ENCODE measurements around the gene PLA2G4E. TPM values are rescaled to one million over a fixed set of nuclear protein-coding genes. Genes with fewer than 3 reads are reported as not detected.

PLA2G4E gene
- total RNA-seq, 1 experiment from 2014 or later, result not detected

DNA sequence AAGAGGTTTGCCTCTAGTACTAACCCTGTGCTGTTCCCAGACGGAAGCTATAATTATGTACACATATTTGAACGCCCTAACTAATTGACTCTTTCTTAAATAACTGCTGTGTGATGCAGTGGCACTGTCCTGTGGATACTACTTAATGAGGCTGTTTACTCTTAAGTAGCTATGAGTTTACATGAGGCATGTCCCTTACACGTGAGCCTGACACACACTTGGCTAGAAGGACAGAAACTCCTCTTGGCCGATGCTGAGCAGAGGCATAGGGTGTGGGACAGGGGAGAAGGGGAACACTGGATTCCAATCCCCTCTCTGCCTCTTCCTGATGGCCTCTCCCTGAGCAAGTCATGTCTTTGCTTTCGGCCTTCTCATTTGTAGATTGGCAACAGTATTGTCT lies 70.4 kb downstream of the PLA2G4E start:
- H3K9me3 ChIP-seq (replicated peaks), result no peaks in the 10 kb centered on the region
- H3K4me1 ChIP-seq (replicated peaks), result peaks cover 53% of the 10 kb centered on the region
- H3K36me3 ChIP-seq, result peaks cover 35% of the 10 kb centered on the region
- H3K27ac ChIP-seq, result peak overlapping the region; percentile 64
- H3K4me3 ChIP-seq, result no peak overlapping the region
- H3K27me3 ChIP-seq (replicated peaks), result no peaks in the 10 kb centered on the region
- no peak for DNase-seq (ENCODE audit: low read depth in 1 of 2, low spot score in 2 of 2)

DNA sequence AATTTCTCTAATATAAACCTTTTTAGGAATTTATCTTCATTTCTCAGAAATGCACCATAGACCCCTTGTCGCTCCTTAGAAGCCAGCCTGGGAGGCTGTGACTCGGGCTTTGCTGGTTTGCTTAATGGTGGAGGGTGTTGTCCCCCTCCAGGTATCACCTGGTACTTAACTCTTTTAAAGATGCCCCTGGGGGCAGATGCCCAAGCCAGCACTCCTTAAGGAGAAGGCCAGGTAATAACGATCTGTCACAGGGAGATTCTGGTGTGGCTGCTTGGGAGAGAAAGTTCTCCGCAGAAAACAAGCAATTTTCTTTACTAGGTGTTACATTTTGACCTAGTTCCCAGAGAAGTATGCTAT lies 70.7 kb downstream of the PLA2G4E start:
- H3K4me3 ChIP-seq, result no peak overlapping the region
- H3K36me3 ChIP-seq, result peaks cover 38% of the 10 kb centered on the region
- H3K27ac ChIP-seq, result peak overlapping the region; percentile 64
- no peaks in the 10 kb centered on the region for H3K9me3 ChIP-seq (replicated peaks)
- H3K27me3 ChIP-seq (replicated peaks), result no peaks in the 10 kb centered on the region
- peaks cover 57% of the 10 kb centered on the region for H3K4me1 ChIP-seq (replicated peaks)
- DNase-seq (ENCODE audit: low read depth in 1 of 2, low spot score in 2 of 2), result no peak

DNA sequence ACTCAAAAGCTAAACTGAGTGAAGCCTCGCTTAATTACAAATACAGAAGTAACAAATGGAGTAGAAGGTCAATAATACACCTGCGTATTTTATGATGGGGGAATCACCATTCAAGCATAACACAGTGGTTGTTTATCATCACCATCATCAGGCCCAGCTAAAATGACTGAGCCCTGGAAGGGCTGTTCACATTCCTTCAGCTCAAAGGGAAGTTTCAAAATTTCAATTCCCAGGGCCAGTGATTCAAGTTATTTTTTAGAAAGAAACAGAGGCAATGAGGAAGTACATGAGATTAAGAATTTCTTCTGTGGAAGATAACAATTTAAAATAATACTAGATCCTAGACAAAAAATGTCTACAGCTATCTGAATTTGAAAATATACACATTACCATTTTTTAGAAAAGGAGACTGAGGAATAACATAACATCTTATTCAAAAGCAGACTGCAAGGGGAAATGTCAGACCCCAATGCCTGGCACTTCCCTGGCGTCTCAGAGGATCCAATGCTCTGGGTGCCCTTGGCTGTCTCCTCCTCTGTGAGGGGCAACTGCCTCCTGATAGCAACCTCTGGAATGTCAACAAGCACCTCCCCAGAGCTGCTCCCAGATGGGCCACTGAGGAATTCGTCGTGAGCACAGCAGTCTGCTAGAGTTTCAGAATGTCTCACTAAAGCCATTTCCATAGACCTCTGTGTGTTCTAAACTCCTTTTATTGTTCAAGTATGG lies 71.3 kb downstream of the PLA2G4E start:
- Histone ChIP-seq H3K27ac (peak overlapping the region; percentile 64), H3K36me3 (peaks cover 38% of the 10 kb centered on the region), H3K4me1 (replicated peaks) (peaks cover 62% of the 10 kb centered on the region), H3K9me3 (replicated peaks) (no peaks in the 10 kb centered on the region), H3K27me3 (replicated peaks) (no peaks in the 10 kb centered on the region), H3K4me3 (no peak overlapping the region)
- DNase-seq (ENCODE audit: low read depth in 1 of 2, low spot score in 2 of 2), result peak; percentile 62 to 80

DNA sequence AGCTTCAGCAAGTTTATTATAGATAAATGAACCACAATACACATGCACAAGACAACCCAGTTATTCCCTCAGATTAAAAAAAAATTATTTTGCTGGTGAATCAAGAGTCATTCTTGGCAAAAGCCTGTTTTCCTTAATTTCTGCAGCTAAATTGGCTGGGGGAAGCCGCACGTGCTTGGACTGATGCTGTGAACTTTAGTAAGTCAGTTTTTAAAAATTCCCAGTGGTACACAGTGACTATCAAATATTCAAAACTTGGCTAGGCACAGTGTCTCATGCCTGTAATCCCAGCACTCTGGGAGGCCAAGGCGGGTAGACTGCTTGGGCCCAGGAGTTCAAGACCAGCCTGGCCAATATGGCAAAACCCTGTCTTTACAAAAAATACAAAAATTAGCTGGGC lies 72.4 kb downstream of the PLA2G4E start:
- H3K36me3 ChIP-seq, result peaks cover 38% of the 10 kb centered on the region
- H3K4me3 ChIP-seq, result no peak overlapping the region
- H3K9me3 ChIP-seq (replicated peaks), result no peaks in the 10 kb centered on the region
- DNase-seq (ENCODE audit: low read depth in 1 of 2, low spot score in 2 of 2), result no peak
- H3K27ac ChIP-seq, result peak overlapping the region; percentile 3; the same call in 1 of the 2 replicates
- H3K4me1 ChIP-seq (replicated peaks), result peaks cover 73% of the 10 kb centered on the region
- H3K27me3 ChIP-seq (replicated peaks), result no peaks in the 10 kb centered on the region

DNA sequence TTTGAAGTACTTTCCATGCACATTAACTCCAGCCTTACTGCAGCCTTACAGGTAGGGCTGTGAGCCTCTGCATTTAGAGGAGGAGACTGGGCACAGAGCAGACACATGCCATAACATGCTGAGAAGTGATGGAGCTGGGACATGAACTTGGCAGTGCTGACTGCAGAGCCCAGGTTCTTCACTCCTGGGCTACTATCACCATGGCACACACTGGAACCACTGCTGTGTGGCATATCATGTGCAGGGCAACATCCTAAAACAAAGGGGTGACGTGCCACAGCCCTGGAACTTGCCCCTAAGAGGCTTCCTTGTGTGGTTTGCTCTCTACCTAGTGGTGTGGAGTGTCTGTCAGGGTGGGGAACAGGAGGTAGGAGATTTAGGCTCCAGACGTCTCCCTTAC lies 73.9 kb downstream of the PLA2G4E start:
- no peak for DNase-seq (ENCODE audit: low read depth in 1 of 2, low spot score in 2 of 2)
- Histone ChIP-seq H3K4me1 (replicated peaks) (peaks cover 86% of the 10 kb centered on the region), H3K9me3 (replicated peaks) (no peaks in the 10 kb centered on the region), H3K27ac (peak overlapping the region; percentile 53), H3K4me3 (no peak overlapping the region), H3K27me3 (replicated peaks) (no peaks in the 10 kb centered on the region), H3K36me3 (peaks cover 40% of the 10 kb centered on the region)

DNA sequence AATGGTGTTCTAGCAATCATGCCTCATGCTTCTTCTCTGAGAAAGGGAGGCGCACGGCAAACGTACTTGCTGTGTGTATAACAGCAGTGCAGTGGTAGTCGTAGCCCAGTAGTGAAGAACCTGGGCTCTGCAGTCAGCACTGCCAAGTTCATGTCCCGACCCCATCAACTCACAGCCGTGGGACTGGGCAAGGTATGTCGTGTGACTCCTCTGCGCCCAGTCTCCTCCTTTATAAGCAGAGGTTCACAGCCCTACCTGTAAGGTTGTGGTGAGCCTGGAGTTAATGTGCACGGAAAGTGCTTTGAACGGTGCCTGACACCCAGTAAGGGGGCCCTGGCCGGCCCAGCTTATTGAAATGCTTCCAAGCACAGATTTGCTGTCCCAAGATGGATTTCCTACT lies 75.1 kb downstream of the PLA2G4E start:
- Histone ChIP-seq H3K4me1 (replicated peaks) (peaks cover 94% of the 10 kb centered on the region), H3K27ac (peak overlapping the region; percentile 96), H3K27me3 (replicated peaks) (no peaks in the 10 kb centered on the region), H3K4me3 (no peak overlapping the region), H3K36me3 (peaks cover 37% of the 10 kb centered on the region), H3K9me3 (replicated peaks) (no peaks in the 10 kb centered on the region)
- DNase-seq (ENCODE audit: low read depth in 1 of 2, low spot score in 2 of 2), result no peak

DNA sequence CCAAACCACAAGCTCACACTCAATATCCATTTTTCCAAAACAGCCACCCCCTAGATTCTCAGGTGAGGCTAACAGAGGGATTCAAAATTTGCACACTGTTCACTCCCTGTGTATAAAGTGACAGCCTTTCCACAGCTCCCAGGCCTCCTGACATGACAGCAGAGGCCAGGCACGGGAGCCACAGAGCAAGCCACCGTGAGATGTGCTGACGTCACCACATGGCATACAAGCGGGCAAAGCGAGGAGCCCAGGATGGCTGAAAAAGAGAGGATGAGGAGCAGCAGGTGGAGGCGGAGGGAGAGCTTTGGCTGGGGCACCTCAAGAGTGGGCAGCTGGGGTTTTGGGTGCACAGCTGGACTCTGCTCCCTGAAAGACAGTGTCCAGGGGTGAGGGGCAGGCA lies 75.6 kb downstream of the PLA2G4E start:
- peaks cover 35% of the 10 kb centered on the region for H3K36me3 ChIP-seq
- no peak overlapping the region for H3K4me3 ChIP-seq
- peaks cover 94% of the 10 kb centered on the region for H3K4me1 ChIP-seq (replicated peaks)
- H3K27ac ChIP-seq, result peak overlapping the region; percentile 96
- H3K9me3 ChIP-seq (replicated peaks), result no peaks in the 10 kb centered on the region
- no peaks in the 10 kb centered on the region for H3K27me3 ChIP-seq (replicated peaks)
- no peak for DNase-seq (ENCODE audit: low read depth in 1 of 2, low spot score in 2 of 2)

DNA sequence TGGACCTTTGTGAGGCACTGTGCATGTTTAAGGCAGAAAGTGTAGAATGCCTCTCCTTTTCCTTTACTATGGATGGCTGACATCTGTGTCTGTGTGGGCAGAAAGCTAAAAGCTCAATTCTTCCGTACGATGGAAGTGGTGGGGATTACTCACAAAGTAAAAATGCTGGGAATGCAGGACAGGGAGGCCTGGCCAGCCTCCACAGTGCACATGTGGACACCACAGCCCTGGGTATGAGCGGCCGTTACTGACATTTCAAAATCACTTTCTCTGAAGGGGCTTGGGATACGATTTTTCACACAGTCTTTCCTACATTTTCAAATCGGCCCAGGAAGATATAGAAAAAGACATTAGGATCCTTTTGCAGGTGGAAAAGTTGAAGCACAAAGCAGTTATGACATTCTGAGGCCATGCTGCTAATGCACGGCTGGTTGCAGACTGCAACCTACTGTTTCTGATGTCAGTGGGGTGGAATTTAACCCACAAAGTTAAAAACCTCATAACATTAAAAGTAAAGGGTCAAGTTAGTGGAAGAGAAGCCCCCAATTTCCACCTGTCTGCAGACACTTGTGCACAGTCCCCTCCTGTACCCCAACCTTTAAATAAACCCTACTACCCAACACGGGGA lies 76.4 kb downstream of the PLA2G4E start:
- peak; percentile 91 to 97 for DNase-seq (ENCODE audit: low read depth in 1 of 2, low spot score in 2 of 2)
- Histone ChIP-seq H3K27me3 (replicated peaks) (no peaks in the 10 kb centered on the region), H3K4me3 (no peak overlapping the region), H3K27ac (peak overlapping the region; percentile 96), H3K9me3 (replicated peaks) (no peaks in the 10 kb centered on the region), H3K4me1 (replicated peaks) (peaks cover 94% of the 10 kb centered on the region), H3K36me3 (peaks cover 39% of the 10 kb centered on the region)

DNA sequence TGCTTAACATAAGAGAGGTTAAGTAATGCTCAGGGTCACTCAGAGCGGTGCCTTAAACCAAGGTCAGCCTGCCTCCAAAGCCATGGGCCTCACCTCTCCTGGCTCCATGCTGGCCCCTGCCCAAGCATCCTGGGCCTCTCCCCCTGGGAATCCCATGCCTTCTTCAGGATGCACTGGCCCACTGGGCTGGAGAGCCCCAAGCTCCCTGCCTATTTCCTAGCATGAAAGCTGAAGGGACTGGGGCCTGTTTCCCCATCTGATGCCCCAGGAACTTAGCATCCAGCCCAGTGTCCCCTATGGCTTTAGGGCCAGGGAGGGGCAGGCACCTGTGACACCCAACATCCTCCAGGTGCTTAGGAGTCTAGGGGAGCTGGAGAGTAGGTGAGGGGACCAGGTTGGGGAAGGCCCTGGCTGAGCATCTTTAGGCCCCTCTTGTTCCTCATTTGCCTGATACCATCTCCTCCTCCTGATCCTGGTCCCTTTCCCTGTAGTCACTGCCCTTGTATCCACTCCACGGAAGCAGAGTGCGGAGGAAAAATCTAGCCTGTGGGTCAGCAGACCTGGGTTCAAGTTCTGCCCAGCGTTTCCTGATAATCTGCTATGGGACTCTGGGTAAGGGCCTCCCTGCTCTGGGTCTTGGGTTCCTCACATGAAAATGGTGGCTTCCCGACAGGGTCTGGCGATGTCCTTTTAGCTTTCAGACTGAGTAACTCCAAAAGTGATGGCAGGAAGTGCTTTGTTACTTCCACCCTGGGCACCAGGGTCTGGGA lies 77.1 kb downstream of the PLA2G4E start:
- no peak overlapping the region for H3K4me3 ChIP-seq
- peaks cover 98% of the 10 kb centered on the region for H3K4me1 ChIP-seq (replicated peaks)
- DNase-seq (ENCODE audit: low read depth in 1 of 2, low spot score in 2 of 2), result no peak
- H3K27me3 ChIP-seq (replicated peaks), result no peaks in the 10 kb centered on the region
- no peaks in the 10 kb centered on the region for H3K9me3 ChIP-seq (replicated peaks)
- peak overlapping the region; percentile 96 for H3K27ac ChIP-seq
- H3K36me3 ChIP-seq, result peaks cover 39% of the 10 kb centered on the region

DNA sequence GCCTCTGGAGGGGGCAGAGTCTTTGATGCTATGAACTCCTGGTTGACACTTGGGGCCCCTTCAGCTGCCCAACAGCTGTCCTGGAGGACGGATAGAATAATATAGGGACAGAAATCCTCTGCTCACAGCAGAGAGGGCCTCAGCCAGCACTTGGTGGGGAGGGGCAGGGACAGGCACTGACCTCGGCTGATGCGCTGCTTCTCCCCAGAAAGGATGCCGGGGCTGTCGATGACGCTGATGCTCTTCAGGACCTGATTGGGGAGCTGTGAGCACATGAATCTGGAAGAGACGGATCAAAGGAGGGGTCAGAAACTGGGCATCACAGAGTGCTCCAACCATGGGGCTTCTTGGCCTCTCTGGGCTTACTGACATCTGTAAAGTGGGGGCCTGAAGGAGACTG lies 78.0 kb downstream of the PLA2G4E start:
- Histone ChIP-seq H3K4me1 (replicated peaks) (peaks cover 91% of the 10 kb centered on the region), H3K36me3 (peaks cover 40% of the 10 kb centered on the region), H3K27ac (peak overlapping the region; percentile 96)

DNA sequence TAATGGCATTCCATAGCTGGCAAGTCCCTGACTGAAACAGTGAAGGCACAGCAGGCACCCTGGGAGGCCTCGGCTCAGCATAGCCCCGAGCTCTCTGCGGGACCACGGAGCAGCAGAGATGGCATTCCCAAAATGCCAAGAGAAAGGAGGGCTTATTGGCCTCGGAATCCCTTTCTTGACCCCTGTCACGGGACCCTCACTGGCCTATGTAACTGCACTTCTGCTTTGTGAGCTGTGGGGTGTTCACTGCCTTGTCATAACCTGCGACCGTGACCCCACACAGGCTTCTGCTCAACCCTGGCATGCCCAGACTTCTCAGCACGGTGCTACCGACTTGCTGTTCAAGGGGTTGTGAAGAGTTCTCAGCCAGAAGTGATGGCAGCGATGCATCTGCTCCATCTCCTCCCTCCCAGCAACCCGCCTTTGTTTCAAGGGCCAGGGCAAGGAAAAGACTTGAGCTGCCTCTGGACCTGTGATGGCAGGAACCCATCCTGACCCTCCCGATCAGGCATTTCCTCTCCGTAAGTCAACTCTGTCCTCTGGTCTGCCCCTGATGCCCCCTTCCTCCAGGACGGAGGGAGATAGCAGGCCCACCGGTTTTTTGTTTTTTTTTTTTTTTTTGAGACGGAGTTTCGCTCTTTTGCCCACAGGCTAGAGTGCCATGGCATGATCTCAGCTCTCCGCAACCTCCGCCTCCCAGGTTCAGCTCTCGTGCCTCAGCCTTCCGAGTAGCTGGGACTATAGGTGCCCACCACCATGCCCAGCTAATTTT lies 79.0 kb downstream of the PLA2G4E start:
- H3K4me1 ChIP-seq (replicated peaks), result peaks cover 81% of the 10 kb centered on the region
- H3K9me3 ChIP-seq (replicated peaks), result no peaks in the 10 kb centered on the region
- no peaks in the 10 kb centered on the region for H3K27me3 ChIP-seq (replicated peaks)
- H3K4me3 ChIP-seq, result no peak overlapping the region
- peak; percentile 50 to 67 for DNase-seq (ENCODE audit: low read depth in 1 of 2, low spot score in 2 of 2)
- H3K36me3 ChIP-seq, result peaks cover 49% of the 10 kb centered on the region
- H3K27ac ChIP-seq, result peak overlapping the region; percentile 65

More for the DNA sequence above, 78.0 kb downstream of the PLA2G4E start:
- H3K4me3 ChIP-seq, result no peak overlapping the region
- DNase-seq (ENCODE audit: low read depth in 1 of 2, low spot score in 2 of 2), result no peak
- H3K27me3 ChIP-seq (replicated peaks), result no peaks in the 10 kb centered on the region
- no peaks in the 10 kb centered on the region for H3K9me3 ChIP-seq (replicated peaks)

DNA sequence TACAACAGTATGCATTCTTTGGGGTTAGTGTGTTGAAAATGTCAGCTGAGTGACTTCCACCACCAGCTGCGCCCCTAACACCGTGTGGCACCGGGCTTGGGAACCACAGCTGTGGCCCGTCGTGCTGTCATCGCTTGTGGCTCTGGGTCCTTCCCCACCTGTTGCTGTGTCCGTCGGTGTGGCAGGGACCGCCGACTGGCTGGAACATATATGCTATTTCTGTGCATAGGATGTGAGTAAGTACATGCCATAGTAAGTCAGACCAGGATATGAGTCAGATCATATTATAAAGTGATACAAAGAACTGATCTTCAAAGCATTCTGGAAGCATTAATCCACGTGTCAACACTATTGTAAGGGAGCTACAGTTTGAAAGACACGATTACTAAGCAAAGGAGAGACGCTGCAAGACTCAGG lies 80.4 kb downstream of the PLA2G4E start:
- Histone ChIP-seq H3K4me3 (no peak overlapping the region), H3K4me1 (replicated peaks) (peaks cover 71% of the 10 kb centered on the region)
- DNase-seq (ENCODE audit: low read depth in 1 of 2, low spot score in 2 of 2), result peak in 1 of 2 experiments; percentile 60

DNA sequence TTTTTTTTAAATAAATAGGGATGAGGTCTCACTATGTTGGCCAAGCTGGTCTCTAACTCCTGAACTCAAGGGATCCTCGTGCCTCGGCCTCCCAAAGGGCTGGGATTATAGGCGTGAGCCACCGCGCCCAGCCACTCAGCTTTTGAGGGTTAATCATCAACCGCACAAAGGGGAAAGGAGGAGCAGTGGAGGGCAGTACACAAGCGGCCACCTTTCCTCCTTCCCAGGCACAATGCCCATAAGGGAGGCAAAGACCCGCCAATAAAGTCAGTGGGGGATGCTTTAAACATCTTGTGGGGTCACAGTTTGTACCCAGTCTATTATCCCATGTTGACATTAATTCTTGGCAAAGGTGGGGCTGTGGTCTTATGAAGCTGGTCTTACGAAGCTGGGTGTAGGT lies 80.9 kb downstream of the PLA2G4E start:
- H3K27ac ChIP-seq, result peak overlapping the region; percentile 32
- no peak overlapping the region for H3K4me3 ChIP-seq
- no peak for DNase-seq (ENCODE audit: low read depth in 1 of 2, low spot score in 2 of 2)
- H3K36me3 ChIP-seq, result peaks cover 53% of the 10 kb centered on the region
- peaks cover 69% of the 10 kb centered on the region for H3K4me1 ChIP-seq (replicated peaks)
- no peaks in the 10 kb centered on the region for H3K9me3 ChIP-seq (replicated peaks)
- H3K27me3 ChIP-seq (replicated peaks), result no peaks in the 10 kb centered on the region

More for the DNA sequence above, 80.4 kb downstream of the PLA2G4E start:
- Histone ChIP-seq H3K27me3 (replicated peaks) (no peaks in the 10 kb centered on the region), H3K27ac (peak overlapping the region; percentile 36), H3K36me3 (peaks cover 53% of the 10 kb centered on the region), H3K9me3 (replicated peaks) (no peaks in the 10 kb centered on the region)
